Endothelial cell of umbilical vein (primary cell): ENCODE data around the gene STUM. TPM values are rescaled to one million over a fixed set of nuclear protein-coding genes. Genes with fewer than 3 reads are reported as not detected.

Experiments
- BruUV-seq: library from RNA; stranded (reverse); fragments of 400-500 nt; replicated peaks from 2 replicates; lab custom pipeline; 2021; lab: Mats Ljungman, UMichigan
- CTCF ChIA-PET: fragments of 300-600, 350-600 bp; sonication (Branson Sonifier 250); formaldehyde crosslinking; loops from one replicate; lab custom pipeline; 2021; ENCODE audit warnings: antibody characterized with exemption, inconsistent platforms; lab: Charles Lee
- POLR2A ChIA-PET: fragments of 300-600, 350-600 bp; sonication (Branson Sonifier 250); formaldehyde crosslinking; loops from one replicate; lab custom pipeline; 2021; ENCODE audit warnings: antibody characterized with exemption, inconsistent platforms; lab: Charles Lee
- DNase-seq: peaks from one replicate; pipeline ENCODE4 v3.0.0-alpha.2; 2011; ENCODE audit warnings: low read depth, low spot score
- FAIRE-seq: peaks from 2 replicates; lab custom pipeline; 2011; peaks lifted over from hg19 to GRCh38; lab: Jason Lieb, UNC
- H2AFZ ChIP-seq: 2 replicates; pipeline ENCODE4 v1.6.0; 2012; ENCODE audit warnings: low read depth, low read length, control low read depth, inconsistent platforms
- H3K27ac ChIP-seq: 2 replicates; pipeline ENCODE4 v1.5.1; 2011; ENCODE audit warnings: low read depth, mild to moderate bottlenecking, control low read depth, low read length, moderate library complexity; ENCODE audit not compliant: insufficient read depth
- H3K27me3 ChIP-seq, 2 experiments: 2 replicates each; pipeline versions ENCODE4 v1.6.0 to v1.6.1; 2011; ENCODE audit warnings: low read length in 2 of 2, mixed read lengths in 1 of 2; ENCODE audit not compliant: control insufficient read depth in 2 of 2, insufficient read depth in 2 of 2
- H3K36me3 ChIP-seq, 2 experiments: 2 replicates in 1 of 2; 3 replicates in 1 of 2; pipeline ENCODE4 v1.5.1; 2011; ENCODE audit warnings: low read length in 2 of 2, mild to moderate bottlenecking in 1 of 2, moderate library complexity in 1 of 2; ENCODE audit not compliant: control insufficient read depth in 2 of 2, insufficient read depth in 2 of 2; ENCODE audit errors: extremely low read depth in 1 of 2
- H3K4me1 ChIP-seq: 3 replicates; pipeline ENCODE4 v1.5.1; 2011; ENCODE audit warnings: mild to moderate bottlenecking, low read length; ENCODE audit not compliant: control insufficient read depth, insufficient read depth; ENCODE audit errors: extremely low read depth
- H3K4me2 ChIP-seq: 2 replicates; pipeline ENCODE4 v1.6.1; 2011; ENCODE audit warnings: low read length, control low read depth, mixed read lengths; ENCODE audit not compliant: insufficient read depth
- H3K4me3 ChIP-seq, 3 experiments: fragments of 200-600 bp in 1 of 3; sonication (generic), shearing (Covaris generic) in 1 of 3; replicated peaks in 1 of 3; 2 replicates each; pipeline ENCODE4 v1.5.1; 2011 to 2016; ENCODE audit warnings: control low read depth in 3 of 3, low read length in 3 of 3, mild to moderate bottlenecking in 2 of 3, inconsistent platforms in 1 of 3, low read depth in 1 of 3, moderate library complexity in 1 of 3; ENCODE audit not compliant: insufficient read depth in 1 of 3
- H3K79me2 ChIP-seq: 2 replicates; pipeline ENCODE4 v1.6.0; 2012; ENCODE audit warnings: low read length, inconsistent platforms; ENCODE audit not compliant: control insufficient read depth, insufficient read depth
- H3K9ac ChIP-seq: replicated peaks from 2 replicates; pipeline ENCODE3; 2011; ENCODE audit warnings: low read length, control low read depth; ENCODE audit not compliant: insufficient read depth; ENCODE audit errors: extremely low read depth
- H3K9me1 ChIP-seq: replicated peaks from 3 replicates; pipeline ENCODE4 v1.6.0; 2011; ENCODE audit warnings: mild to moderate bottlenecking, low read length; ENCODE audit not compliant: control insufficient read depth, insufficient read depth; ENCODE audit errors: extremely low read depth
- H3K9me3 ChIP-seq: replicated peaks from 2 replicates; pipeline ENCODE4 v1.5.1; 2012; ENCODE audit warnings: low read length, inconsistent platforms; ENCODE audit not compliant: control insufficient read depth, insufficient read depth
- H4K20me1 ChIP-seq: replicated peaks from 2 replicates; pipeline ENCODE3; 2011; ENCODE audit warnings: mild to moderate bottlenecking, low read length; ENCODE audit not compliant: control insufficient read depth, insufficient read depth; ENCODE audit errors: extremely low read depth
- CTCF ChIP-seq, 2 donors: IDR thresholded peaks; 1 replicate in 1 of 2; 2 replicates in 1 of 2; pipeline ENCODE4 v1.5.1; 2011; ENCODE audit warnings: low read length in 2 of 2, mild to moderate bottlenecking in 2 of 2, moderate library complexity in 2 of 2, control low read depth in 1 of 2, inconsistent platforms in 1 of 2, low read depth in 1 of 2; ENCODE audit not compliant: insufficient read depth in 1 of 2; ENCODE audit errors: extremely low read depth in 1 of 2
- EZH2 ChIP-seq: IDR thresholded peaks from 2 replicates; pipeline ENCODE4 v1.6.1; 2012; ENCODE audit warnings: borderline replicate concordance, low read depth, mild to moderate bottlenecking, moderate library complexity, low read length, inconsistent platforms; ENCODE audit not compliant: severe bottlenecking
- FOS ChIP-seq: IDR thresholded peaks from 2 replicates; pipeline ENCODE4 v1.6.1; 2011; ENCODE audit warnings: mild to moderate bottlenecking, low read length, moderate library complexity, borderline replicate concordance; ENCODE audit not compliant: insufficient read depth
- GATA2 ChIP-seq: IDR thresholded peaks from 2 replicates; pipeline ENCODE4 v1.7.0; 2011; ENCODE audit warnings: low read depth, mild to moderate bottlenecking, moderate library complexity, mixed read lengths, low read length; ENCODE audit not compliant: insufficient read length, insufficient read depth
- JUN ChIP-seq: IDR thresholded peaks from 2 replicates; pipeline ENCODE4 v1.6.1; 2011; ENCODE audit warnings: borderline replicate concordance, low read depth; ENCODE audit not compliant: insufficient read length, insufficient read depth
- MAX ChIP-seq: IDR thresholded peaks from 2 replicates; pipeline ENCODE4 v1.6.1; 2011; ENCODE audit not compliant: insufficient read depth, insufficient read length
- MYC ChIP-seq: IDR thresholded peaks from one replicate; pipeline ENCODE4 v1.6.1; 2011; ENCODE audit warnings: mild to moderate bottlenecking, low read depth, low read length
- POLR2A ChIP-seq: IDR thresholded peaks from 2 replicates; pipeline ENCODE4 v1.6.1; 2012; ENCODE audit warnings: low read depth, mild to moderate bottlenecking, control low read depth, low read length
- POLR2AphosphoS5 ChIP-seq: IDR thresholded peaks from 2 replicates; pipeline ENCODE4 v1.6.1; 2012; ENCODE audit warnings: low read depth, mild to moderate bottlenecking, control low read depth, low read length, moderate library complexity; ENCODE audit not compliant: insufficient read depth
- dilution Hi-C: fragments of 300-500 bp; cut with MboI; formaldehyde crosslinking; loops from one replicate; pipeline ENCODE4 v1.15.0; 2019; ENCODE audit warnings: low sequenced_read_pairs; ENCODE audit not compliant: extremely low pct_ligation_motif_present
- intact Hi-C: fragments of 100-400 bp; cut with micrococcal nuclease; formaldehyde crosslinking; loops from one replicate; pipeline ENCODE4 v1.10.0; 2022
- polyA plus RNA-seq, 4 experiments: library from polyadenylated mRNA; depleted of rRNA in 3 of 4; stranded (reverse) in 3 of 4; unstranded in 1 of 4; fragments of >200 nt; gene quantifications; 2 replicates each; pipeline versions ENCODE4 v1.2.1 to v1.2.3, GENCODE V29; 2011 to 2012; ENCODE audit warnings: missing spikeins in 1 of 4
- total RNA-seq: library from RNA; stranded (reverse); gene quantifications from 2 replicates; pipeline ENCODE4 v1.2.3, GENCODE V29; 2021

The STUM gene
- total and polyA plus RNA-seq, 2 donors (not counting 3 experiments of a cell fraction or from before 2014, with no cell fraction given): not detected

- ChIA-PET POLR2A (no interaction called here), CTCF (no interaction called here)
- TF ChIP-seq POLR2AphosphoS5 (no peak), GATA2 (no peak), EZH2 (no peak)
- Histone ChIP-seq H3K9me3 (no peaks in the 10 kb centered on the region), H3K36me3 (no peaks in the 10 kb centered on the region), H3K4me2 (no peak overlapping the region), H3K9me1 (no peaks in the 10 kb centered on the region), H3K9ac (no peak overlapping the region), H2AFZ (no peak overlapping the region), H3K79me2 (no peaks in the 10 kb centered on the region), H3K4me3 (no peak overlapping the region), H3K4me1 (no peaks in the 10 kb centered on the region), H3K27me3 (no peaks in the 10 kb centered on the region), H3K27ac (no peak overlapping the region), H4K20me1 (no peaks in the 10 kb centered on the region)
- DNase-seq (peak; percentile 18), FAIRE-seq (no peak)
- dilution Hi-C loops (no loop called here), intact Hi-C loops (no loop called here)
- no TSS peak for BruUV-seq
Measured at GRCh38 chr1:226584164-226584563, 35.6 kb downstream of the STUM start.

GRCh38 chr1:226586116-226586515 lies 37.6 kb downstream of the STUM start:
- no peaks in the 10 kb centered on the region for H3K4me1 ChIP-seq
- H4K20me1 ChIP-seq: no peaks in the 10 kb centered on the region
- ChIA-PET POLR2A (no interaction called here), CTCF (interaction anchor here (0.8 to 1.2 kb wide), 4 partner anchors 23 to 60 kb away, joined by 3 to 4 read pairs (median 3); partner anchors contain the start of gene STUM)
- H3K9me3 ChIP-seq: no peaks in the 10 kb centered on the region
- TF ChIP-seq EZH2: no peak
- no peak for TF ChIP-seq POLR2A
- TF ChIP-seq MYC: no peak
- no peak for TF ChIP-seq CTCF (IDR thresholded peaks at IDR 0.05; ENCODE audit: extremely low read depth in 1 of 2, insufficient read depth in 1 of 2, low read depth in 1 of 2, low read length in 2 of 2)
- no peak for TF ChIP-seq FOS
- no peak for TF ChIP-seq JUN
- TF ChIP-seq GATA2: no peak
- no peak for TF ChIP-seq POLR2AphosphoS5
- no peak for TF ChIP-seq MAX
- H3K79me2 ChIP-seq: no peaks in the 10 kb centered on the region
- no peaks in the 10 kb centered on the region for H3K27me3 ChIP-seq
- no peak overlapping the region for H3K9ac ChIP-seq
- no peaks in the 10 kb centered on the region for H3K9me1 ChIP-seq
- dilution Hi-C loops (no loop called here), intact Hi-C loops (no loop called here)
- H3K36me3 ChIP-seq: no peaks in the 10 kb centered on the region
- H3K4me3 ChIP-seq: no peak overlapping the region
- DNase-seq (no peak), FAIRE-seq (no peak)
- no peak overlapping the region for H3K4me2 ChIP-seq
- H3K27ac ChIP-seq: no peak overlapping the region
- H2AFZ ChIP-seq: no peak overlapping the region
- BruUV-seq: no TSS peak
